Calu3 (cell line): Measurements from ENCODE around the gene HYAL3. TPM values are rescaled to one million over a fixed set of nuclear protein-coding genes. Genes with fewer than 3 reads are reported as not detected.

Source experiments
- BruUV-seq: library from RNA; stranded (reverse); fragments of 400-500 nt; replicated peaks from 2 replicates; lab custom pipeline; 2021; lab: Mats Ljungman, UMichigan
- CTCF ChIA-PET: fragments of 300-600 bp; sonication (Branson Sonifier 250); formaldehyde crosslinking; loops from one replicate; lab custom pipeline; 2022; ENCODE audit warnings: antibody characterized with exemption; lab: Charles Lee
- DNase-seq: peaks from one replicate; pipeline ENCODE4 v3.0.0; 2022
- H3K27ac Mint-ChIP-seq: one replicate; pipeline ENCODE4 v1.8.0; 2022; ENCODE audit warnings: mixed read lengths; ENCODE audit not compliant: unreplicated experiment
- H3K27me3 Mint-ChIP-seq: one replicate; pipeline ENCODE4 v1.8.0; 2022; ENCODE audit warnings: mixed read lengths; ENCODE audit not compliant: unreplicated experiment
- H3K36me3 Mint-ChIP-seq: one replicate; pipeline ENCODE4 v1.8.0; 2022; ENCODE audit warnings: mild to moderate bottlenecking, moderate library complexity, mixed read lengths; ENCODE audit not compliant: insufficient read depth, unreplicated experiment
- H3K4me1 Mint-ChIP-seq: one replicate; pipeline ENCODE4 v1.8.0; 2022; ENCODE audit warnings: mild to moderate bottlenecking, low read depth, mixed read lengths; ENCODE audit not compliant: unreplicated experiment
- H3K4me3 Mint-ChIP-seq: one replicate; pipeline ENCODE4 v1.8.0; 2022; ENCODE audit warnings: mild to moderate bottlenecking, low read depth, moderate library complexity, mixed read lengths; ENCODE audit not compliant: unreplicated experiment
- H3K9me3 Mint-ChIP-seq: one replicate; pipeline ENCODE4 v1.8.0; 2022; ENCODE audit warnings: low read depth, mixed read lengths; ENCODE audit not compliant: unreplicated experiment
- intact Hi-C: fragments of 100-400 bp; cut with micrococcal nuclease; formaldehyde crosslinking; loops from one replicate; pipeline ENCODE4 v1.10.0; 2022; ENCODE audit not compliant: unreplicated experiment
- total RNA-seq: library from RNA; stranded (reverse); gene quantifications from 2 replicates; pipeline ENCODE4 v1.2.3, GENCODE V29; 2022
- TF ChIP-seq, protein P1 (sequence below): fragments of 200-600 bp; IDR thresholded peaks from one replicate; pipeline ENCODE4 v1.8.0; 2022; ENCODE audit warnings: antibody characterized with exemption; ENCODE audit not compliant: unreplicated experiment

The HYAL3 gene
- total RNA-seq, 1 experiment from 2014 or later = 5.5 TPM

DNA sequence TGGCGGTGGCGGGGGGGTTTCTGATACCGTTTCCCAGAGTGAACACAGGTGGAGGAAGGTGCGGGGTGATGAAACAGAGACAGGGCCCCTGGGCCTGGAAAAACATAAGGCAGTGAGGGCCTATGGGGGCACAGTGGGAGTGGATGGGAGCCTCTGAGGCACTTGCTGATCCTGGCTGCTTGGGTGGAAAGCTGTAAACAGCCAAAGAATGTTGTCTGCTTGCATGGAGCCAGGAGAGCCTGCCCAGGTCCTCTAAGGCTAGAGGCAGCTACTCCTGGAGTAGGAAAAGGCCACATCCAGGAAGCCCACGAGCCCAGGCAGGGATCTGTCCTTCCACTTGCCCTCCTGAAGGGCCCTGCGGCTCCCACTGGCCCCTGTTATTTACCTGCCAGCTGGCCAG is 33.2 kb downstream of the HYAL3 start:
- TF ChIP-seq, protein P1, sequence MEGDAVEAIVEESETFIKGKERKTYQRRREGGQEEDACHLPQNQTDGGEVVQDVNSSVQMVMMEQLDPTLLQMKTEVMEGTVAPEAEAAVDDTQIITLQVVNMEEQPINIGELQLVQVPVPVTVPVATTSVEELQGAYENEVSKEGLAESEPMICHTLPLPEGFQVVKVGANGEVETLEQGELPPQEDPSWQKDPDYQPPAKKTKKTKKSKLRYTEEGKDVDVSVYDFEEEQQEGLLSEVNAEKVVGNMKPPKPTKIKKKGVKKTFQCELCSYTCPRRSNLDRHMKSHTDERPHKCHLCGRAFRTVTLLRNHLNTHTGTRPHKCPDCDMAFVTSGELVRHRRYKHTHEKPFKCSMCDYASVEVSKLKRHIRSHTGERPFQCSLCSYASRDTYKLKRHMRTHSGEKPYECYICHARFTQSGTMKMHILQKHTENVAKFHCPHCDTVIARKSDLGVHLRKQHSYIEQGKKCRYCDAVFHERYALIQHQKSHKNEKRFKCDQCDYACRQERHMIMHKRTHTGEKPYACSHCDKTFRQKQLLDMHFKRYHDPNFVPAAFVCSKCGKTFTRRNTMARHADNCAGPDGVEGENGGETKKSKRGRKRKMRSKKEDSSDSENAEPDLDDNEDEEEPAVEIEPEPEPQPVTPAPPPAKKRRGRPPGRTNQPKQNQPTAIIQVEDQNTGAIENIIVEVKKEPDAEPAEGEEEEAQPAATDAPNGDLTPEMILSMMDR = no peak
- H3K4me3 Mint-ChIP-seq = no peak overlapping the region
- CTCF ChIA-PET = interaction anchor here (0.6 kb wide), 1 partner anchor 81 kb away, joined by 3 read pairs; no protein-coding TSS in a partner anchor
- H3K9me3 Mint-ChIP-seq = no peaks in the 10 kb centered on the region
- DNase-seq = no peak
- H3K27ac Mint-ChIP-seq = peak overlapping the region; percentile 80
- no TSS peak for BruUV-seq
- intact Hi-C loops = no loop called here
- peaks cover 37% of the 10 kb centered on the region for H3K36me3 Mint-ChIP-seq
- H3K27me3 Mint-ChIP-seq = no peaks in the 10 kb centered on the region
- H3K4me1 Mint-ChIP-seq = peaks cover 62% of the 10 kb centered on the region

DNA sequence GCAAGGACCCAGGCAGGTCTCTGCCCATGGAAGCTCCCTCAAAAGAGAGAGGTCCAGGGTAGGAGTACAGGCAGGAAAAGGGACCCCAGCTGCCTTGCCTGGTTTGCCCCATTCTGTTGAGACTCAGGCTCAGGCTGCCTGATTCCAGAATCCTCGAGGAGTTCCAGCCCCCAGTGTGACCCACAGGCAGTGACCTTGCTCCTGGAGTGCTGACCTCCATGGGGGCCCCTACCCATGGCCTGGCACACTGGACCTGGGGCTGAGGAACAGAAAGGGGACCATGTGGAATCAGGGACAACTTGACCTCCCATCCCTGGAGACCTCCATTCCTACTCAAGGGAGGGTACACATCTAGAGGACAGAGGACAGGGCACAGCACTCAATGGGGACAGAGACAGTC is 33.6 kb downstream of the HYAL3 start:
- no peak for DNase-seq
- Mint-ChIP-seq H3K4me1 (peaks cover 57% of the 10 kb centered on the region), H3K27ac (peak overlapping the region; percentile 80), H3K36me3 (peaks cover 40% of the 10 kb centered on the region), H3K4me3 (no peak overlapping the region), H3K9me3 (no peaks in the 10 kb centered on the region), H3K27me3 (no peaks in the 10 kb centered on the region)
- intact Hi-C loops = no loop called here
- TF ChIP-seq, protein P1 = no peak
- BruUV-seq = no TSS peak
- CTCF ChIA-PET = interaction anchor here (0.6 kb wide), 1 partner anchor 81 kb away, joined by 3 read pairs; no protein-coding TSS in a partner anchor

DNA sequence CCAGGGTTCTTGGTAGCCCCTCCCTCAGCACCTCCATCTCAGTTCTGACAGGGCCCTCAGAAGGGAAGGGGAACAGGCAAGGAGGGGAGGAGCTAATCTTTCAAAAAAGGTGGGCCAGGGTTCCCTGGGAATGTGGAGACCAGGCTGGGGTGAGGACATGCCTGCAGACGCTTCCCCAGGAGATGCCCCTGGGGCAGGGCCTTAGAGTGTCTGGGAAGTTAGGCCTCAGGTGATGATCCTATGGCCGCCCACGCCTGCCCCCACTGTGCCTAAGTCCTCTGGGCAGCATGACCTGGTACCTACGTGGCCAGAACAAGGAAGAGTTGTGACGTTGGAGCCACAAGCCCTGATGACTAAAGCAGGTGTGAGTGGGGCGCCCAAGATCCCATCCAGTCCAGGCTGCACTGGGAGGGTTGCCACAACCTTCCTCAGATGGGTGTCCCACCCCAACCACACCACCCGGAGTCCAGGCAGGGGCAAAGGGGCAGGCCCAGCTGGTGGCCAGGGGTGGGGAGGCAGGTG is 34.2 kb downstream of the HYAL3 start:
- intact Hi-C loops = no loop called here
- Mint-ChIP-seq H3K4me3 (no peak overlapping the region), H3K4me1 (peaks cover 52% of the 10 kb centered on the region), H3K27ac (peak overlapping the region; percentile 83), H3K27me3 (no peaks in the 10 kb centered on the region), H3K36me3 (peaks cover 41% of the 10 kb centered on the region), H3K9me3 (no peaks in the 10 kb centered on the region)
- DNase-seq = peak; percentile 50
- CTCF ChIA-PET = interaction anchor here (0.7 to 1.6 kb wide), 8 partner anchors 18 to 106 kb away, joined by 3 to 6 read pairs (median 4); partner anchors contain the start of gene GNAI2
- BruUV-seq = no TSS peak
- TF ChIP-seq, protein P1 = no peak

DNA sequence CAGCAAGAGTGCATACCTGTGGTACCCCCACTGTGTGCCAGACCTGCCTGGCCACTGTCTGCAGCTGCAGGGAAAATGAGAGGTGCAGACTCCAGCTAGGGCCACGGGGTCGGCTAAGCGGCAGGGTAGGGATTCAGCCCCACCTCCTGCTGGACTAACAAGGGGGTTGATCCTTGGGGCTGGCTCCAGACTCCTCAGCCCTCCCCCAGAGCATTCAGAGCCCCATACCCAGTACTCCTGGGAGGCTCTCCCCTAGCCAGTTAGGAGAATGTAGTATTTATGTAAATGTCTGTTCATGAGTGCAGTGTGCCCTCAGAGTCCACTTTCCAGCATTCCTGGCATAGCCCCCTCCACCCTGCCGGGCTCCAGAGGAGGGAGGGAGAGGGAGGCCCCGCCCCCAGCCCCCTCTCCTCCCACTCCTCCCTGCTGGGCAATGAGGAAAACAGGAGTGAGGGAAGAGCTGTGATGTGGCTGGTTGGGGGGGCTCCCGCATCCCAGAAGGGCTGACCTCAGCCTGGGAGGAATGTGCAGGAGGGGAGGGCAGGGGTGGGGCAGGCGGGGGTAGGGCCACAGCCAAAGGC is 34.7 kb downstream of the HYAL3 start:
- Mint-ChIP-seq H3K9me3 (no peaks in the 10 kb centered on the region), H3K4me1 (peaks cover 46% of the 10 kb centered on the region), H3K27me3 (no peaks in the 10 kb centered on the region), H3K36me3 (peaks cover 41% of the 10 kb centered on the region), H3K27ac (peak overlapping the region; percentile 83), H3K4me3 (no peak overlapping the region)
- TF ChIP-seq, protein P1 = no peak
- intact Hi-C loops = no loop called here
- BruUV-seq = no TSS peak
- DNase-seq = peak; percentile 60
- CTCF ChIA-PET = interaction anchor here (0.7 to 1.6 kb wide), 9 partner anchors 18 to 106 kb away, joined by 3 to 6 read pairs (median 3); partner anchors contain the start of gene GNAI2
